Fibroblast of skin of left quadriceps (primary cell): ENCODE measurements around the gene TMEM170A.
"Not testable (repeated sequence)": the region's sequence is repeated elsewhere in the genome, so short reads cannot be mapped to it uniquely, and the experiment has no call there.

Experiments
- DNase-seq, 2 experiments: peaks; one replicate each; pipeline ENCODE4 v3.0.0-alpha.2; 2013; ENCODE audit warnings: low read depth in 2 of 2

TMEM170A gene

GRCh38 chr16:75481475-75481874, 17.0 kb upstream of the TMEM170A start:
- DNase-seq = no peak

- no peak for DNase-seq
Measured at GRCh38 chr16:75479421-75479990, 15.0 kb upstream of the TMEM170A start.

GRCh38 chr16:75478480-75479345, 14.2 kb upstream of the TMEM170A start:
- DNase-seq = no peak

- no peak for DNase-seq
Measured at GRCh38 chr16:75477680-75478473, 13.4 kb upstream of the TMEM170A start.

GRCh38 chr16:75476817-75477216, 12.3 kb upstream of the TMEM170A start:
- no peak for DNase-seq

- no peak for DNase-seq
Measured at GRCh38 chr16:75475420-75475847, 10.9 kb upstream of the TMEM170A start.

GRCh38 chr16:75472908-75473877, 8.7 kb upstream of the TMEM170A start:
- DNase-seq = no peak

GRCh38 chr16:75471723-75472633, 7.5 kb upstream of the TMEM170A start:
- peak; percentile 20 to 23 for DNase-seq

- no peak for DNase-seq
Measured at GRCh38 chr16:75466760-75467159, 2.3 kb upstream of the TMEM170A start.

GRCh38 chr16:75463389-75464121, 934 bp downstream of the TMEM170A start:
- not testable (repeated sequence) for DNase-seq

GRCh38 chr16:75462806-75463205, 1.7 kb downstream of the TMEM170A start:
- DNase-seq = no peak

GRCh38 chr16:75461575-75461974, 2.9 kb downstream of the TMEM170A start:
- DNase-seq = no peak

- DNase-seq = no peak
Measured at GRCh38 chr16:75460446-75460845, 4.0 kb downstream of the TMEM170A start.

- DNase-seq = no peak
Measured at GRCh38 chr16:75459691-75460090, 4.8 kb downstream of the TMEM170A start.

- no peak for DNase-seq
Measured at GRCh38 chr16:75458439-75458838, 6.0 kb downstream of the TMEM170A start.

- DNase-seq = no peak
Measured at GRCh38 chr16:75458029-75458428, 6.5 kb downstream of the TMEM170A start.

GRCh38 chr16:75457485-75458021, 6.9 kb downstream of the TMEM170A start:
- DNase-seq = no peak

- no peak for DNase-seq
Measured at GRCh38 chr16:75456971-75457370, 7.5 kb downstream of the TMEM170A start.

GRCh38 chr16:75456486-75456885, 8.0 kb downstream of the TMEM170A start:
- DNase-seq = not testable (repeated sequence)
